Neural progenitor cell (in vitro differentiated cells): ENCODE results near the gene PTPRA. TPM values are rescaled to one million over a fixed set of nuclear protein-coding genes. Genes with fewer than 3 reads are reported as not detected.
A peak's percentile ranks its signal among the peaks of the same experiment; 100 is the strongest.

ENCODE experiments used
- DNase-seq: peaks from one replicate; pipeline ENCODE4 v3.0.0-alpha.2; 2016; ENCODE audit warnings: low spot score
- H2AFZ ChIP-seq: fragments of 200-600 bp; sonication (generic); replicated peaks from 2 replicates; pipeline ENCODE4 v1.6.1; 2016; ENCODE audit warnings: antibody characterized with exemption
- H3F3A ChIP-seq: fragments of 200-600 bp; sonication (generic); 2 replicates; pipeline ENCODE4 v1.6.1; 2016; ENCODE audit warnings: antibody characterized with exemption, low read depth
- H3K27ac ChIP-seq: fragments of 200-600 bp; sonication (generic); 2 replicates; pipeline ENCODE4 v1.5.1; 2016; ENCODE audit warnings: mild to moderate bottlenecking
- H3K27me3 ChIP-seq: fragments of 200-600 bp; sonication (generic); 2 replicates; pipeline ENCODE4 v1.6.1; 2016; ENCODE audit warnings: mild to moderate bottlenecking, moderate library complexity
- H3K36me3 ChIP-seq: fragments of 200-600 bp; sonication (generic); 2 replicates; pipeline ENCODE4 v1.5.1; 2016
- H3K4me1 ChIP-seq: fragments of 200-600 bp; sonication (generic); 2 replicates; pipeline ENCODE4 v1.6.1; 2016; ENCODE audit warnings: mixed run types
- H3K4me2 ChIP-seq: fragments of 200-600 bp; sonication (generic); 2 replicates; pipeline ENCODE4 v1.6.1; 2016
- H3K4me3 ChIP-seq: fragments of 200-600 bp; sonication (generic); 2 replicates; pipeline ENCODE4 v1.5.1; 2016
- H3K79me2 ChIP-seq: fragments of 200-600 bp; sonication (generic); 2 replicates; pipeline ENCODE4 v1.6.1; 2016; ENCODE audit warnings: low read depth
- H3K9ac ChIP-seq: fragments of 200-600 bp; sonication (generic); 2 replicates; pipeline ENCODE4 v1.6.1; 2016
- H3K9me3 ChIP-seq: fragments of 200-600 bp; sonication (generic); 2 replicates; pipeline ENCODE4 v1.5.1; 2016; ENCODE audit warnings: low read depth
- H4K20me1 ChIP-seq: fragments of 200-600 bp; sonication (generic); 2 replicates; pipeline ENCODE4 v1.6.1; 2016; ENCODE audit warnings: low read depth
- H3K27ac Mint-ChIP-seq: 3 replicates; pipeline ENCODE4 v1.8.0; 2021; ENCODE audit warnings: mixed read lengths
- H3K27me3 Mint-ChIP-seq: 2 replicates; pipeline ENCODE4 v1.8.0; 2022; ENCODE audit warnings: low read depth, mild to moderate bottlenecking, inconsistent platforms, moderate library complexity, mixed read lengths; ENCODE audit not compliant: insufficient read depth
- H3K36me3 Mint-ChIP-seq: 3 replicates; pipeline ENCODE4 v1.8.0; 2021; ENCODE audit warnings: mixed read lengths
- H3K4me1 Mint-ChIP-seq: 3 replicates; pipeline ENCODE4 v1.8.0; 2021; ENCODE audit warnings: mixed read lengths
- H3K4me3 Mint-ChIP-seq: 3 replicates; pipeline ENCODE4 v1.8.0; 2021; ENCODE audit warnings: mild to moderate bottlenecking, moderate library complexity, mixed read lengths
- H3K9me3 Mint-ChIP-seq: 3 replicates; pipeline ENCODE4 v1.8.0; 2020; ENCODE audit warnings: mixed read lengths
- EZH2 ChIP-seq: fragments of 200-600 bp; sonication (generic); IDR thresholded peaks from 2 replicates; pipeline ENCODE4 v1.6.1; 2017; ENCODE audit warnings: antibody characterized with exemption, mild to moderate bottlenecking, moderate library complexity
- EZH2phosphoT487 ChIP-seq: fragments of 200-600 bp; sonication (generic); IDR thresholded peaks from 2 replicates; pipeline ENCODE4 v1.6.1; 2017; ENCODE audit warnings: antibody characterized with exemption
- total RNA-seq: library from RNA; depleted of rRNA; stranded (reverse); fragments of >200 nt; gene quantifications from 2 replicates; pipeline ENCODE4 v1.2.3, GENCODE V29; 2015; ENCODE audit warnings: low replicate concordance
- TF ChIP-seq, protein P1 (sequence below): fragments of 200-600 bp; sonication (generic); IDR thresholded peaks from 2 replicates; pipeline ENCODE4 v1.5.1; 2017; ENCODE audit warnings: antibody characterized with exemption, mild to moderate bottlenecking

The PTPRA gene
- total RNA-seq, 1 donor from 2014 or later: 77.7 TPM

GRCh38 chr20:2995796-2996195 lies 122.5 kb downstream of the PTPRA start:
- no peak overlapping the region for H3K4me2 ChIP-seq
- H3K4me1 Mint-ChIP-seq: no peaks in the 10 kb centered on the region
- TF ChIP-seq EZH2phosphoT487 (no peak), EZH2 (no peak)
- TF ChIP-seq, protein P1, sequence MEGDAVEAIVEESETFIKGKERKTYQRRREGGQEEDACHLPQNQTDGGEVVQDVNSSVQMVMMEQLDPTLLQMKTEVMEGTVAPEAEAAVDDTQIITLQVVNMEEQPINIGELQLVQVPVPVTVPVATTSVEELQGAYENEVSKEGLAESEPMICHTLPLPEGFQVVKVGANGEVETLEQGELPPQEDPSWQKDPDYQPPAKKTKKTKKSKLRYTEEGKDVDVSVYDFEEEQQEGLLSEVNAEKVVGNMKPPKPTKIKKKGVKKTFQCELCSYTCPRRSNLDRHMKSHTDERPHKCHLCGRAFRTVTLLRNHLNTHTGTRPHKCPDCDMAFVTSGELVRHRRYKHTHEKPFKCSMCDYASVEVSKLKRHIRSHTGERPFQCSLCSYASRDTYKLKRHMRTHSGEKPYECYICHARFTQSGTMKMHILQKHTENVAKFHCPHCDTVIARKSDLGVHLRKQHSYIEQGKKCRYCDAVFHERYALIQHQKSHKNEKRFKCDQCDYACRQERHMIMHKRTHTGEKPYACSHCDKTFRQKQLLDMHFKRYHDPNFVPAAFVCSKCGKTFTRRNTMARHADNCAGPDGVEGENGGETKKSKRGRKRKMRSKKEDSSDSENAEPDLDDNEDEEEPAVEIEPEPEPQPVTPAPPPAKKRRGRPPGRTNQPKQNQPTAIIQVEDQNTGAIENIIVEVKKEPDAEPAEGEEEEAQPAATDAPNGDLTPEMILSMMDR: no peak
- peaks cover 2% of the 10 kb centered on the region for H3K27me3 Mint-ChIP-seq
- DNase-seq: no peak
- no peaks in the 10 kb centered on the region for H3K79me2 ChIP-seq
- no peak overlapping the region for H3K27ac Mint-ChIP-seq
- H3F3A ChIP-seq: peaks cover 12% of the 10 kb centered on the region
- no peak overlapping the region for H3K27ac ChIP-seq
- no peak overlapping the region for H3K4me3 ChIP-seq
- no peak overlapping the region for H2AFZ ChIP-seq
- peaks cover 7% of the 10 kb centered on the region for H4K20me1 ChIP-seq
- H3K27me3 ChIP-seq: no peaks in the 10 kb centered on the region
- no peak overlapping the region for H3K4me3 Mint-ChIP-seq
- no peak overlapping the region for H3K9ac ChIP-seq
- H3K36me3 ChIP-seq: peaks cover 5% of the 10 kb centered on the region
- no peaks in the 10 kb centered on the region for H3K9me3 ChIP-seq
- H3K4me1 ChIP-seq: no peaks in the 10 kb centered on the region
- no peaks in the 10 kb centered on the region for H3K9me3 Mint-ChIP-seq
- peaks cover 30% of the 10 kb centered on the region for H3K36me3 Mint-ChIP-seq

GRCh38 chr20:2998728-2999127 lies 125.4 kb downstream of the PTPRA start:
- H3K4me3 ChIP-seq: no peak overlapping the region
- H3K9me3 Mint-ChIP-seq: no peaks in the 10 kb centered on the region

DNA sequence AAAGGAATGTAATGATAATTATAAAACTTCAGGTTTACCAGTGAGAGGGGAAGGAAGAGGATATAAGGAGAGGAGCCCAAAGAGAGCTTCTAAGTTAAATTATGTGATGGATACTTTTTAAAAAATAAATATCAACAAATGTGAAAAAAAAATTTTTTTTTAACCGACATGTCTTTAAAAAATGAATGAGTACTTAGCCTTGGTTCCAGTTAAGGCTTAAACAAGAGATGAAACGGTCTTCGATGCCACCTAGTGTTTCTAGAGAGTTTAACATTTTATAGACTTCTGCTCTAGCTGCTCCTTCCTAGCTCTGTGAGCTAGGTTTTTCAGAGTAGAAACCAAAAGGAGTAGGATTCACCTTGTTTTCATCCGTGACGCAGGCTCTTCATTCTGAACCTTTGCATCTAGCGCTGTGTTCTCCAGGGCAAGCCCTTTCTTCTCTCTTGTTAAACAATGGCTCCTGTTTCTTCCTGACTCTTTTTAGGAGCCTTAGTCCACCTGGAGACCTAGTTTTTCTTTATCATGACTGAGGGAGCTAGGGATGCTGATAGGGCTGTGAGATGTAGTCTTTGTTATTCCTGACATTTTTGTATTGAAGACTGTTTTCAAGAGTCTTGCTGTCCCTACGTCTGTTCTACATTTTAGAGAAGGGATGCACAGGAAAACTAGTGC lies 127.7 kb downstream of the PTPRA start:
- H3K36me3 Mint-ChIP-seq: peaks cover 9% of the 10 kb centered on the region
- no peaks in the 10 kb centered on the region for H3K79me2 ChIP-seq
- no peak overlapping the region for H3K4me3 ChIP-seq
- H3K4me1 ChIP-seq: no peaks in the 10 kb centered on the region
- H3K9me3 Mint-ChIP-seq: no peaks in the 10 kb centered on the region
- no peaks in the 10 kb centered on the region for H3K27me3 ChIP-seq
- no peak overlapping the region for H3K9ac ChIP-seq
- no peak overlapping the region for H3K4me2 ChIP-seq
- no peak overlapping the region for H3K4me3 Mint-ChIP-seq
- H2AFZ ChIP-seq: no peak overlapping the region
- peak; percentile 64 for DNase-seq
- H3K9me3 ChIP-seq: no peaks in the 10 kb centered on the region
- H3K27me3 Mint-ChIP-seq: peaks cover 2% of the 10 kb centered on the region
- H3K4me1 Mint-ChIP-seq: no peaks in the 10 kb centered on the region
- H3K36me3 ChIP-seq: peaks cover 5% of the 10 kb centered on the region
- H3F3A ChIP-seq: peaks cover 12% of the 10 kb centered on the region
- H4K20me1 ChIP-seq: peaks cover 11% of the 10 kb centered on the region
- H3K27ac ChIP-seq: no peak overlapping the region
- no peak for TF ChIP-seq EZH2
- TF ChIP-seq, protein P1: peak; percentile 66
- H3K27ac Mint-ChIP-seq: no peak overlapping the region

More at GRCh38 chr20:2998728-2999127, 125.4 kb downstream of the PTPRA start:
- Histone ChIP-seq H4K20me1 (peaks cover 11% of the 10 kb centered on the region), H3K27ac (no peak overlapping the region), H3K4me2 (no peak overlapping the region), H3K27me3 (no peaks in the 10 kb centered on the region), H3K79me2 (no peaks in the 10 kb centered on the region), H3K9ac (no peak overlapping the region), H3F3A (peaks cover 12% of the 10 kb centered on the region), H3K9me3 (no peaks in the 10 kb centered on the region), H3K36me3 (peaks cover 5% of the 10 kb centered on the region), H2AFZ (no peak overlapping the region), H3K4me1 (no peaks in the 10 kb centered on the region)
- peaks cover 2% of the 10 kb centered on the region for H3K27me3 Mint-ChIP-seq
- DNase-seq: no peak
- H3K27ac Mint-ChIP-seq: no peak overlapping the region
- TF ChIP-seq EZH2 (no peak), EZH2phosphoT487 (no peak)
- TF ChIP-seq, protein P1: no peak
- peaks cover 10% of the 10 kb centered on the region for H3K36me3 Mint-ChIP-seq
- no peak overlapping the region for H3K4me3 Mint-ChIP-seq
- no peaks in the 10 kb centered on the region for H3K4me1 Mint-ChIP-seq
